HUDEP-2 (cell line): ENCODE results near the gene SIAH2.

ENCODE experiments used
- DNase-seq, 76 experiments: peaks; one replicate each; lab custom pipeline; 2025; ENCODE audit not compliant: unreplicated experiment in 76 of 76; lab: John Stamatoyannopoulos, UW

Gene SIAH2

DNA sequence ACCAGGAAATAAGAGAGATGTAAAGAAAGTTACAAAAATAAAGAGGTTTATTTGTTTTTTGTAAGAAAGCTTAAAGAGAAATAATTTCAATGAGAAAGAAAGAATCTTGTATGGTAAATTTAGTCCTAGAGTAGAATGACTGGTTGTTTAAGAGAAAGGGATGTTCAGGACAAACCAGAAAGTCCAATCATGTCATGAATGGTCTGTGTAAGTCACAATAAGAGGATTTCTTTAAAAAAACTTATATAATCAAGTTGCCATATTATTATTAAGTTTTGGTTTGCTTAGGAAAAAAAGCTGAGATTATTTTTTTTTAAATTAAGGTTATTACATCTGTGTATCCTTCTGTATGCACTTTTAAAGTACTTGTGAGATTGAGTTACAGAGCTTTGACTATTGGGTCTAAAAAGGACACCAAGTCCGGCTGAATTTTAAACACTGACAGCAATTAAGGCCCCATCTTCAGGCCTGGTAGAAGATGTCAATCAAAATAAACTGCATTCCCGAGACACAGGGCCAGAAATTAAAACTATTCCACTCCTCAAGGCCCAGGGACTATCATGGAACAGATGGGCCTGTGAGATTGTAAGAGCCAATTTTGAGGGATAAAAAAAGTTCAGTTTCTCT is 71.4 kb downstream of the SIAH2 start:
- DNase-seq, result no peak
